Liver (tissue), 9 donors: ENCODE data around the gene MTHFD2L. TPM values are rescaled to one million over a fixed set of nuclear protein-coding genes. Genes with fewer than 3 reads are reported as not detected.

ENCODE experiments used
- DNase-seq: peaks from one replicate; pipeline ENCODE4 v3.0.0-alpha.2; 2017; ENCODE audit warnings: low spot score
- H3K27ac ChIP-seq, 2 donors: one replicate each; pipeline ENCODE4 v1.7.0; 2013; ENCODE audit warnings: inconsistent platforms in 2 of 2, low read length in 2 of 2, control low read depth in 1 of 2, low read depth in 1 of 2, mild to moderate bottlenecking in 1 of 2
- H3K27me3 ChIP-seq, 4 donors: one replicate each; pipeline versions ENCODE4 v1.6.1 to v1.7.0; 2013; ENCODE audit warnings: low read length in 3 of 4, inconsistent platforms in 1 of 4, mild to moderate bottlenecking in 1 of 4, moderate library complexity in 1 of 4; ENCODE audit not compliant: control insufficient read depth in 4 of 4, insufficient read depth in 4 of 4
- H3K36me3 ChIP-seq, 4 donors: one replicate each; pipeline versions ENCODE4 v1.6.1 to v1.7.0; 2013; ENCODE audit warnings: low read length in 3 of 4, mild to moderate bottlenecking in 3 of 4, low read depth in 1 of 4, moderate library complexity in 1 of 4; ENCODE audit not compliant: control insufficient read depth in 4 of 4, insufficient read depth in 3 of 4
- H3K4me1 ChIP-seq, 4 donors: one replicate each; pipeline versions ENCODE4 v1.6.1 to v1.7.0; 2013; ENCODE audit warnings: low read length in 3 of 4, mild to moderate bottlenecking in 3 of 4, moderate library complexity in 1 of 4; ENCODE audit not compliant: control insufficient read depth in 4 of 4, insufficient read depth in 4 of 4
- H3K4me3 ChIP-seq, 3 donors: one replicate each; pipeline versions ENCODE4 v1.6.1 to v1.7.0; 2013; ENCODE audit warnings: low read length in 3 of 3, control low read depth in 1 of 3, low read depth in 1 of 3, mild to moderate bottlenecking in 1 of 3
- H3K9ac ChIP-seq, 2 donors: one replicate each; pipeline ENCODE4 v1.7.0; 2013; ENCODE audit warnings: low read length in 2 of 2, mild to moderate bottlenecking in 2 of 2, moderate library complexity in 2 of 2, control low read depth in 1 of 2, low read depth in 1 of 2
- H3K9me3 ChIP-seq, 4 donors: one replicate each; pipeline versions ENCODE4 v1.6.1 to v1.7.0; 2013; ENCODE audit warnings: low read length in 3 of 4; ENCODE audit not compliant: control insufficient read depth in 4 of 4
- FOXA1 ChIP-seq: IDR thresholded peaks from 2 replicates; pipeline ENCODE4 v1.6.1; 2016; ENCODE audit warnings: antibody characterized with exemption
- FOXA2 ChIP-seq: IDR thresholded peaks from 2 replicates; pipeline ENCODE4 v1.6.1; 2016; ENCODE audit warnings: antibody characterized with exemption
- GABPA ChIP-seq, 2 donors: IDR thresholded peaks in 1 of 2; conservative IDR thresholded peaks in 1 of 2; 2 replicates each; pipeline ENCODE4 v1.6.1; 2016; ENCODE audit warnings: antibody characterized with exemption in 2 of 2, mild to moderate bottlenecking in 1 of 2, moderate library complexity in 1 of 2
- HNF4A ChIP-seq, 2 donors: conservative IDR thresholded peaks; 2 replicates each; pipeline ENCODE4 v1.6.1; 2016; ENCODE audit warnings: antibody characterized with exemption in 2 of 2, mild to moderate bottlenecking in 2 of 2
- HNF4G ChIP-seq: IDR thresholded peaks from 2 replicates; pipeline ENCODE4 v1.6.1; 2016; ENCODE audit warnings: antibody characterized with exemption
- JUND ChIP-seq, 2 donors: IDR thresholded peaks; 2 replicates each; pipeline ENCODE4 v1.6.1; 2016; ENCODE audit warnings: antibody characterized with exemption in 2 of 2
- NR2F2 ChIP-seq: IDR thresholded peaks from 2 replicates; pipeline ENCODE4 v1.6.1; 2016; ENCODE audit warnings: antibody characterized with exemption
- RAD21 ChIP-seq, 2 donors: IDR thresholded peaks; 2 replicates each; pipeline ENCODE4 v1.6.1; 2016; ENCODE audit warnings: antibody characterized with exemption in 2 of 2, mild to moderate bottlenecking in 2 of 2
- SP1 ChIP-seq: IDR thresholded peaks from 2 replicates; pipeline ENCODE4 v1.6.1; 2018; ENCODE audit warnings: antibody characterized with exemption, mild to moderate bottlenecking
- TAF1 ChIP-seq: conservative IDR thresholded peaks from 2 replicates; pipeline ENCODE4 v1.6.1; 2016; ENCODE audit warnings: antibody characterized with exemption, mild to moderate bottlenecking
- YY1 ChIP-seq: IDR thresholded peaks from 2 replicates; pipeline ENCODE4 v1.6.1; 2016; ENCODE audit warnings: antibody characterized with exemption, mild to moderate bottlenecking
- WGBS: extraction: QIAGEN DNeasy Blood & Tissue Kit; methylation state at CpG from one replicate; pipeline ENCODE4 v1.1.7; 2013; 5-methylcytosine and 5-hydroxymethylcytosine counted together
- polyA plus RNA-seq, 2 donors: library from polyadenylated mRNA; stranded (reverse) in 1 of 2; unstranded in 1 of 2; fragments of 200-250 nt in 1 of 2; fragments of >200 nt in 1 of 2; fragmentation: Nextera tagmentation in 1 of 2; extraction: Ambion mirVana in 1 of 2; gene quantifications; one replicate each; pipeline versions ENCODE4 v1.2.1 to v1.2.3, GENCODE V29; 2013 to 2015
- total RNA-seq, 2 donors: library from RNA; depleted of rRNA; stranded (reverse); fragments of >200 nt; gene quantifications; one replicate each; pipeline ENCODE4 v1.2.3, GENCODE V29; 2014
- TF ChIP-seq, protein P1 (sequence below): IDR thresholded peaks from 2 replicates; pipeline ENCODE4 v1.6.1; 2016; ENCODE audit warnings: antibody characterized with exemption, mild to moderate bottlenecking
- TF ChIP-seq, protein P2 (sequence below): IDR thresholded peaks from 2 replicates; pipeline ENCODE4 v1.6.1; 2016; ENCODE audit warnings: antibody characterized with exemption
- TF ChIP-seq, protein P3 (sequence below): fragments of 150-350 bp; IDR thresholded peaks from 2 replicates; pipeline ENCODE4 v1.5.1; 2017; ENCODE audit warnings: improper control_type of control experiment, low read depth, low read length; ENCODE audit not compliant: missing input control
- donor health status: healthy.
- donor health status: healthy.
- donor health status: healthy.
- donor health status: healthy.
- donor health status: healthy.

Gene MTHFD2L
- total and polyA plus RNA-seq, 4 donors: 7.4 to 51.5 (median 31.1) TPM

DNA sequence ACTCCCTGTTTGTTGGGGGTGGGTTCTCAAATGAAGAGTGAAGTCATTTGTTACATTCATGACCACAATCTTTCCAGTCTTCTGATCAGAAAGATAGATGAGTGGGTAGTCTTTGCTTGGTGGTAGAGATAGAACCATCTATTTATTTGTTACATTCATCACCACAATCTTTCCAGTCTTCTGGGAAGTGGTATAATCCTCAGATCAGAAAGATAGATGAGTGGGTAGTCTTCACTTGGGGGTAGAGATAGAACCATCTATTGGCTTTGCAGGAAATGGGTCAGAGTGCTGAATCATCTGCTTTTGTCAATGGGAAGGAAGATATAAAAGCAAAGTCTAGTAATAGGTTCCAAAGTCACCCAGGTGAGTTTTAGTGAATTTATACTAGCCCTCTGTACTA lies 86.1 kb downstream of the MTHFD2L start:
- no peak for DNase-seq
- Histone ChIP-seq H3K4me3 (no peak overlapping the region), H3K27me3 (no peaks in the 10 kb centered on the region), H3K4me1 (no peaks in the 10 kb centered on the region), H3K9me3 (no peaks in the 10 kb centered on the region), H3K9ac (no peak overlapping the region), H3K36me3 (no peaks in the 10 kb centered on the region), H3K27ac (no peak overlapping the region)
- TF ChIP-seq, protein P1, sequence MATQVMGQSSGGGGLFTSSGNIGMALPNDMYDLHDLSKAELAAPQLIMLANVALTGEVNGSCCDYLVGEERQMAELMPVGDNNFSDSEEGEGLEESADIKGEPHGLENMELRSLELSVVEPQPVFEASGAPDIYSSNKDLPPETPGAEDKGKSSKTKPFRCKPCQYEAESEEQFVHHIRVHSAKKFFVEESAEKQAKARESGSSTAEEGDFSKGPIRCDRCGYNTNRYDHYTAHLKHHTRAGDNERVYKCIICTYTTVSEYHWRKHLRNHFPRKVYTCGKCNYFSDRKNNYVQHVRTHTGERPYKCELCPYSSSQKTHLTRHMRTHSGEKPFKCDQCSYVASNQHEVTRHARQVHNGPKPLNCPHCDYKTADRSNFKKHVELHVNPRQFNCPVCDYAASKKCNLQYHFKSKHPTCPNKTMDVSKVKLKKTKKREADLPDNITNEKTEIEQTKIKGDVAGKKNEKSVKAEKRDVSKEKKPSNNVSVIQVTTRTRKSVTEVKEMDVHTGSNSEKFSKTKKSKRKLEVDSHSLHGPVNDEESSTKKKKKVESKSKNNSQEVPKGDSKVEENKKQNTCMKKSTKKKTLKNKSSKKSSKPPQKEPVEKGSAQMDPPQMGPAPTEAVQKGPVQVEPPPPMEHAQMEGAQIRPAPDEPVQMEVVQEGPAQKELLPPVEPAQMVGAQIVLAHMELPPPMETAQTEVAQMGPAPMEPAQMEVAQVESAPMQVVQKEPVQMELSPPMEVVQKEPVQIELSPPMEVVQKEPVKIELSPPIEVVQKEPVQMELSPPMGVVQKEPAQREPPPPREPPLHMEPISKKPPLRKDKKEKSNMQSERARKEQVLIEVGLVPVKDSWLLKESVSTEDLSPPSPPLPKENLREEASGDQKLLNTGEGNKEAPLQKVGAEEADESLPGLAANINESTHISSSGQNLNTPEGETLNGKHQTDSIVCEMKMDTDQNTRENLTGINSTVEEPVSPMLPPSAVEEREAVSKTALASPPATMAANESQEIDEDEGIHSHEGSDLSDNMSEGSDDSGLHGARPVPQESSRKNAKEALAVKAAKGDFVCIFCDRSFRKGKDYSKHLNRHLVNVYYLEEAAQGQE: no peak
- TF ChIP-seq JUND (IDR thresholded peaks at IDR 0.05) (no peak), HNF4A (conservative IDR thresholded peaks at IDR 0.05) (no peak)
- TF ChIP-seq, protein P2, sequence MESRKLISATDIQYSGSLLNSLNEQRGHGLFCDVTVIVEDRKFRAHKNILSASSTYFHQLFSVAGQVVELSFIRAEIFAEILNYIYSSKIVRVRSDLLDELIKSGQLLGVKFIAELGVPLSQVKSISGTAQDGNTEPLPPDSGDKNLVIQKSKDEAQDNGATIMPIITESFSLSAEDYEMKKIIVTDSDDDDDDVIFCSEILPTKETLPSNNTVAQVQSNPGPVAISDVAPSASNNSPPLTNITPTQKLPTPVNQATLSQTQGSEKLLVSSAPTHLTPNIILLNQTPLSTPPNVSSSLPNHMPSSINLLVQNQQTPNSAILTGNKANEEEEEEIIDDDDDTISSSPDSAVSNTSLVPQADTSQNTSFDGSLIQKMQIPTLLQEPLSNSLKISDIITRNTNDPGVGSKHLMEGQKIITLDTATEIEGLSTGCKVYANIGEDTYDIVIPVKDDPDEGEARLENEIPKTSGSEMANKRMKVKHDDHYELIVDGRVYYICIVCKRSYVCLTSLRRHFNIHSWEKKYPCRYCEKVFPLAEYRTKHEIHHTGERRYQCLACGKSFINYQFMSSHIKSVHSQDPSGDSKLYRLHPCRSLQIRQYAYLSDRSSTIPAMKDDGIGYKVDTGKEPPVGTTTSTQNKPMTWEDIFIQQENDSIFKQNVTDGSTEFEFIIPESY: no peak

DNA sequence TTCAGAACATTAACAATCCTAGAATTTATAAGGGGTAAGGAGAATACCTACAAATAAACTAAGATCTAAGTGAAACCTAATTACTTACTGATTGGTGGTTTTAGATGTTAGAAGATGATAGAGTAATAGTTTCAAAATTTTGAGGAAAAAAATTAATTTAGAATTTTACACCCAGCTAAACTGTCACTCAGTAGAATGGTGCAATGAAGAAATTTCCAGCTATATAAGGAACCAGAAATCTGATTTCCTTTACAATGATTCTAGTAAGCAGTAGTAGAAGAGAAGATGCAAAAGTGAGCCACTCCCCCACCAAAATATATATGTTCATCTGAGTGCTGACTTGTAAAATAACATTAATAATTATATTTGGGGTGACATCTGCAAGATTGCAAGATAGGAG lies 95.0 kb downstream of the MTHFD2L start:
- TF ChIP-seq TAF1: no peak
- TF ChIP-seq, protein P3, sequence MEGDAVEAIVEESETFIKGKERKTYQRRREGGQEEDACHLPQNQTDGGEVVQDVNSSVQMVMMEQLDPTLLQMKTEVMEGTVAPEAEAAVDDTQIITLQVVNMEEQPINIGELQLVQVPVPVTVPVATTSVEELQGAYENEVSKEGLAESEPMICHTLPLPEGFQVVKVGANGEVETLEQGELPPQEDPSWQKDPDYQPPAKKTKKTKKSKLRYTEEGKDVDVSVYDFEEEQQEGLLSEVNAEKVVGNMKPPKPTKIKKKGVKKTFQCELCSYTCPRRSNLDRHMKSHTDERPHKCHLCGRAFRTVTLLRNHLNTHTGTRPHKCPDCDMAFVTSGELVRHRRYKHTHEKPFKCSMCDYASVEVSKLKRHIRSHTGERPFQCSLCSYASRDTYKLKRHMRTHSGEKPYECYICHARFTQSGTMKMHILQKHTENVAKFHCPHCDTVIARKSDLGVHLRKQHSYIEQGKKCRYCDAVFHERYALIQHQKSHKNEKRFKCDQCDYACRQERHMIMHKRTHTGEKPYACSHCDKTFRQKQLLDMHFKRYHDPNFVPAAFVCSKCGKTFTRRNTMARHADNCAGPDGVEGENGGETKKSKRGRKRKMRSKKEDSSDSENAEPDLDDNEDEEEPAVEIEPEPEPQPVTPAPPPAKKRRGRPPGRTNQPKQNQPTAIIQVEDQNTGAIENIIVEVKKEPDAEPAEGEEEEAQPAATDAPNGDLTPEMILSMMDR: no peak
- H3K9ac ChIP-seq: no peak overlapping the region

DNA sequence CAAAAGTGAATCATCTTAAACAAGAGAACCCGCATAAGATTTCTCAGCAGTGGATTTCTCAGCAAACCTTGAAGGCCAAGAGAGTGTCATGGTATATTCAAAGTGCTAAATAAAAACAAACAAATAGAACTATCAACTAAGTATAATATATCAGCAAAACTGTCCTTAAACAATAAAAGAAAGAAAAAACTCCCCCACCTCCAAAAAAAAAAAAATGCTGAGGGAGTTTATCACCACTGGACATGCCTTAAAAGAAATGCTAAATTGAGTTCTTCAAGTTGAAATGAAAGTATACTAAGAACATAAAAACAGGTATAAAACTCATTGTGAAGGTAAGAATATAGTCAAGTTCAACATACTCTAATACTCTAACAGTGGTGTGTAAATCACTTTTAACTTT lies 96.5 kb downstream of the MTHFD2L start:
- Histone ChIP-seq H3K4me1 (no peaks in the 10 kb centered on the region), H3K9ac (no peak overlapping the region), H3K27me3 (no peaks in the 10 kb centered on the region), H3K4me3 (no peak overlapping the region), H3K9me3 (peaks cover 0 to 10% (median 5%) of the 10 kb centered on the region in 4 donors), H3K36me3 (no peaks in the 10 kb centered on the region), H3K27ac (no peak overlapping the region)
- DNase-seq: no peak
- WGBS: 99% methylated on average over 1 of the region's 1 CpG
- TF ChIP-seq SP1 (no peak), FOXA2 (no peak), FOXA1 (no peak), RAD21 (IDR thresholded peaks at IDR 0.05) (no peak), YY1 (no peak), HNF4G (no peak), GABPA (IDR thresholded peaks at IDR 0.05 in 1 of 2, conservative IDR thresholded peaks at IDR 0.05 in 1 of 2) (no peak), NR2F2 (no peak)
- TF ChIP-seq, protein P1: no peak
- TF ChIP-seq, protein P2: no peak

More for the DNA sequence above, 95.0 kb downstream of the MTHFD2L start:
- no peak for DNase-seq
- H3K36me3 ChIP-seq: no peaks in the 10 kb centered on the region
- no peaks in the 10 kb centered on the region for H3K4me1 ChIP-seq
- no peak overlapping the region for H3K4me3 ChIP-seq
- no peaks in the 10 kb centered on the region for H3K27me3 ChIP-seq
- H3K9me3 ChIP-seq: peaks cover 0 to 10% (median 5%) of the 10 kb centered on the region in 4 donors
- no peak overlapping the region for H3K27ac ChIP-seq
